NCI-H2196 (cell line): ENCODE results near the gene PEX3.
"Not testable (repeated sequence)": the region's sequence is repeated elsewhere in the genome, so short reads cannot be mapped to it uniquely, and the experiment has no call there.

Source experiments
- DNase-seq: peaks from one replicate; lab custom pipeline; 2025; ENCODE audit not compliant: unreplicated experiment; lab: John Stamatoyannopoulos, UW

Gene PEX3

DNA sequence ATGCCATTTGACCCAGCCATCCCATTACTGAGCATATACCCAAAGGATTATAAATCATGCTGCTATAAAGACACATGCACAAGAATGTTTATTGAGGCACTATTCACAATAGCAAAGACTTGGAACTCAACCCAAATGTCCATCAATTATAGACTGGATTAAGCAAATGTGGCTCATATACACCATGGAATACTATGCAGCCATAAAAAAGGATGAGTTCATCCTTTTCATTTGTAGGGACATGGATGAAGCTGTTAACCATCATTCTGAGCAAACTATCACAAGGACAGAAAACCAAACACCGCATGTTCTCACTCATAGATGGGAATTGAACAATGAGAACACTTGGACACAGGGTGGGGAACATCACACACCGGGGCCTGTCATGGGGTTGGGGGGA, 2.7 kb upstream of the PEX3 start:
- not testable (repeated sequence) for DNase-seq

DNA sequence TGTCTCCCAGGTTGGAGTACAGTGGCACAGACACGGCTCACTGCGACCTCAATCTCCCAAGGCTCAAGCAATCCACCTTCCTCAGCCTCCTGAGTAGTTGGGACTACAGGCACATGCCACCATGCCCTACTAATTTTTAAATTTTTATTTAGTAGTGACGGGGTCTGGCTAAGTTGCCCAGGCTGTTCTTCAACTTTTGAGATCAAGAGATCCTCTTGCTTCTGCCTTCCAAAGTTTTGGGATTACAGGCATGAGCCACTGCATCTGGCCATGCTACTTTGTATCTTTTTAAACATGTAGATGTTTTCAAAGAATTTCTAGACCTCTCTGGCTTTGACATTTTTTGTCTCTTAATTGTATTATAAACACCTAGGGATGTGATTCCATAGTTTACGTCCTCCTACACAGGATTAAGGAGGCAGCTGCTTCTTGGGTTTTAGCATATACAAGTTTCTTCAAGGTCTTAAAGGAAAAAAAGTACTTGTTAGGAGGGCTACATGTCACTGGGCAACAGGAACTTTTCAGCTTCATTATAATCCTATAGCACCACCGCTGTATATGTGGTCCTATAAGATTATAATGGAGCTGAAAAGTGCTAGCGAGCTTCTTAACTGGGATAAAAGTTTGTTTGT, 1.4 kb upstream of the PEX3 start:
- no peak for DNase-seq

DNA sequence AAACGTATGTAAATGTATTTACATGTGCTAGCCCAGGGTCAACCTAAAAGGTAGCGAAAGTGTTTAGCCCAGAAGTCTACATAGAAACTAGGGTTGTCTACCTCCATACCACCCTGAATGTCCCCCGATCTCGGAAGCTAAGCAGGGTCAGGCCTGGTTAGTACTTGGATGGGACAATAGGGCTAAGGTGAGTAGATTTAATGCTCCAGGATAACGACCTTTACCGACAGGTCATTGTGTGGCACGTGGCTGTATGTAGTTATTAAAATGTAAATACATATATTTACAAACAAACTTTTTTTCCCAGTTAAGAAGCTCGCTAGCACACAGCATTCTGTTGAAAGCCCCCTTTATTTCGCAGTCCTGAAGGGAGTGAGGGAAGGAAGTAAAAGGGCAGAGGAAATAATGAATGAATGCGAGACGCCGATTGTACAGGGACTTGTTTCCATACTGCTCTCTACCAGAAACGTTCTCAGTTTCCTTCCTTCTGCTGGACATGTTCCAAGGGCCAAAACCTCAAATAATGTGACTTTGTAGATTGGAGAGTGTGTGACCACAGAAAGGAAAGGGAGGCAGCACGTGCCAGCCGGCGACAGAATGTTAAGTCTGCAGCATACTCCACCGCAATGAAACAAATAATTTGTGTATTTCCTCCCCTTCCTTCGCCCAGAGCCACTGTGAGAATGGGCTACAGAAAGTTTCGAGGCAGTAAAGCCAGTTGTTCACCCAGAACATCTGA, 722 bp upstream of the PEX3 start:
- DNase-seq: peak; percentile 24

DNA sequence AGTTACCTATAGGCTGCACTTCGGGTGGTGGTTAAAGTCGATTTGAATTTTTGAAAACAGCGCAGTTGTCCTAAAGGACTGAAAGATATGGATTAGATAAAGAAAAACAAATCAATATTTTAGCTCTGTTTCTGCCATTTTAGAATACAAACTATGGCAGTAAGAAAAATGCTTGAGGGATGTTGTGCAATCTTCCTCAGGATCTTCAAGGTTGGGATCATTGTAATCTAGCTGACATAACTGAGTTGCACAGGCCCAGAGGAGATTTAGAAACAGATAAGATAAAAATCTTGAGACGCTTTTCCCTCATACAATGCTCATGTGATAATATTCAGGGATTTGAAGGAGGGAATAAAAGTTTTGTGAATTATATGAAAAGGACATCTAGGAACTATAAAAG, 926 bp downstream of the PEX3 start:
- no peak for DNase-seq

DNA sequence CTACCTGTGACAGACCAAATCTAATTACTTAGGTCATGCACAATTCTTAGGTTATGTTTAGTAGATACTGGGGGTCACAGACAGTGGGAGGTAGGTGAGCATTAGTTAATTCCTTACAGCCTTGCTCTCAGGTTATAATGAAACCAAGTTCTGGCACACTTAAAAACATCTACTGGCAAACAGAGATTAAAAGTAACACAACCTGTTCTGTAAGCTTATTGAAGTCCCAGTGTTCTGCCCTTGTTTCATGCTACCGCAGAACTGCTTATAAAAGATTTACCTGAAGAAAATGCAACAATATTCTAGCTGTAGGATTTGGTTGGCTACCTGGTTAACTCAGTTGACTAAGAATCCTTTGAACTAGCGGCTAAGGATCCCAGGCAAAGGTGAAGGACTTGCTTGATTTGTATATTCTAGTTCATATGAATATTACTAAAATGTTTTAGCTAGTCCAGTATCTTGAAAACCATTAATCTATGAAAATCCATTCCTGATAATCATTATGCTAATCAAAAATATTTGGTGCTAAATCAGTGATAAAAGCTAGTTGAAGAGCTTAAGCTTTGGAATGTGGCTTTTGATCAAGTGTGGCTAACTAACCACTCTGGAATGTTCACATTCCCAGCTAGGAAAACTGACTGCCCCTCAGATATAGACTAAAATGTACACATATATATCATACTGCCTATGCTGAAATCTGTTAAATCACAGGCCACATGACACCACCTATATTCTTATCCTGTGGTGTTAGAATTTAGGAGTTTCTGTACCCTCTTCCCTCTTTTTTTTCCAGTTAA, 7.2 kb downstream of the PEX3 start:
- DNase-seq: no peak

DNA sequence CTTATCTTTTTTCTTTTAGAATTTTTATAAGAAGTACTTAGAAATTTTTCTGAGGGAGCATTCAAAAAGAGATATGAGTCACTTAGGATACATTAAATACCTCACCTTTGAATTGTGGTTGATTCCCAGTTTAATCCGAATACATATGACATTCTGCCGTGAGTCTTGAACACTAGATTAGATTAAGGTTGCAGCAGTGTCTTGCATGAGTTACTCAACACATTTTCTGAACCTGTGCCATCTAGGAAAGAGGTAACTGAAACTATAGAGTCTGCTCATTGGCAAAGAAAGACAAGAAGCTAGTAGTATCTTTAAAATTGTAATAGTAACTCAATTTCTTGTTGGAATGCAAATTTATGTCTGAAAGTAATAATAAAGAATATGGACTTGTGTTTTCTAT, 14.9 kb downstream of the PEX3 start:
- no peak for DNase-seq

DNA sequence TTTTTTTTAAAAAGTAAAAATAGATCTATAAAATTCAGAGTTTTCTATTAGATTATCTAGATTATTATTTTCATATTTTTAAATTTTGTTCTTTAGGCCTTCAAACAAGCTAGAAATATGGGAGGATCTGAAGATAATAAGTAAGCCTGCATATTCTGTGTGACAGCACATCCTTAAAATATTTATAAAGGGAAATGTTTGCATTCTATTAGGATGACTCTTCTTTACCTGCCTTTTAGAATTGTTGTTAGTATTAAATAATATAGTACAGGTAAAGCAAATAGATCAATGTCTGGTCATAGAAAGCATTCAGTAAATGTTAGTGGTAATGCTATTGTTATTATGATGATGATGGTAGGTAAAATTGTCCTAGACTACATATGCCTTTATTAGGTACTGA, 17.4 kb downstream of the PEX3 start:
- no peak for DNase-seq

DNA sequence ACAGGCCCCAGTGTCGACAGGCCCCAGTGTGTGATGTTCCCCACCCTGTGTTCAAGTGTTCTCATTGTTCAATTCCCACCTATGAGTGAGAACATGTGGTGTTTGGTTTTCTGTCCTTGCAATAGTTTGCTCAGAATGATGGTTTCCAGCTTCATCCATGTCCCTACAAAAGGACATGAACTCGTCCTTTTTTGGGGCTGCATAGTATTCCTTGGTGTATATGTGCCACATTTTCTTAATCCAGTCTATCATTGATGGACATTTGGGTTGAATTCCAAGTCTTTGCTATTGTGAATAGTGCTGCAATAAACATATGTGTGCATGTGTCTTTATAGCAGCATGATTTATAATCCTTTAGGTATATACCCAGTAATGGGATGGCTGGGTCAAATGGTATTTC, 18.2 kb downstream of the PEX3 start:
- not testable (repeated sequence) for DNase-seq

DNA sequence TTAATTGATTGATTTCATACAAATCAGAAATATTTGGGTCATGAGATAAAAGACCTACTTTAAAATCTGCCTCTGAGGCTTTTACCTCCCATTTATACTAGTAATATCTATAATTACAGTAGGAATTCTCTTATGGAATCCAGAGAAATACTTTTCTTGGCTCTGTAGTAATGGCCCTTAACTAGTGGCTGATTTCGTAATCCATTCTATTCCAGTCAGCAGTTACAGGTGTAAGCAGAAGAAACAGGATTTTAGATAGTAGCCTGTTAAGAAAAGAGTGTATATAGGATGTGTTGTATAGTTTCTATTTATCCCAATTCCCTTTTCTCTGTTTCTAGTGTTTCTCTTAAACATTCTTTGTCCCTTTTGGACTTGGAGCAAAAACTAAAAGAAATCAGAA, 21.2 kb downstream of the PEX3 start:
- no peak for DNase-seq

DNA sequence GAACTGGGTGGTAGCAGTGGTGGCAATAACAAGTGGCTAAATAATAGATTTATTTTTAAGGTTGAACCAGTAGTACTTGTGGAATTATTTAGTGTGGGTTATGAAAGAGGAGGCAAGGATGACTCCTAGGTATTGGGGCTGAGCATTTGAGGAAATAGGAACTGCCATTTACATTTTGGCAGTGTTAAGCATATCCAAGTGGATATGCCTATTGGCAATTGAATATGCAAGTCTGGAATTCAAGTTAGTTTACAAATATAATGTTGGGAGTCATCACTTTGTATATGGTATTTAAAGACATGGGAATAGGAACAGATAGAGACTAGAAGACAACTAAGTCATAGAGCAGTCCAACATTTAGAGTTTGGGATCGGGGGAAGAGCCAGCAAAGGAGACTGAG, 25.9 kb downstream of the PEX3 start:
- DNase-seq: no peak

DNA sequence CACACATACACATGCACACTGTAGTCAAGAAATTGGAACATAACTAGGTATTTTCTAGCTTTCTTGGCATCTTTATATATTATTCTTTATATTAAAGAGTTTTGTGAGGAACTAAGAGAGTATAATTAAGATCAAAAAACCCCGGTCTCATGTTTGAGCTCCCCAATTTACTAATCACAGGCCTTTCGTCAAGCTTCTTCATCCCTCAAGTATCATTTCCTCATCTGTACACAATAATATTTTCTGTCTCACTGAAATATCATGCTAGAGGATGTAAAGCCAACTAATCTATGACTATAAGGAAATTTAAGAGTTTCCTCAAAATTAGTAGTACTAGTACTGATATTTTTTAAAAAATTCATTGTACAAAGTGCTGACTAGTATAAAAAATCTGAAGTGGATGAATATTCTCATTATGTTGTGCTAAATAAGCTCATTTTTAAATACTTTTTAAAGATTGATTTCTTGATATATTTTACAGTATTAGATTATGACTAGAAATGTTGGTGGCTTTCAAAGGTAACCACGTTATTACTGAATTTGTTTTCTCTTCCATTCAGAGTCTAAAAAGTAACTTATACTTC, 28.0 kb downstream of the PEX3 start:
- DNase-seq: no peak

DNA sequence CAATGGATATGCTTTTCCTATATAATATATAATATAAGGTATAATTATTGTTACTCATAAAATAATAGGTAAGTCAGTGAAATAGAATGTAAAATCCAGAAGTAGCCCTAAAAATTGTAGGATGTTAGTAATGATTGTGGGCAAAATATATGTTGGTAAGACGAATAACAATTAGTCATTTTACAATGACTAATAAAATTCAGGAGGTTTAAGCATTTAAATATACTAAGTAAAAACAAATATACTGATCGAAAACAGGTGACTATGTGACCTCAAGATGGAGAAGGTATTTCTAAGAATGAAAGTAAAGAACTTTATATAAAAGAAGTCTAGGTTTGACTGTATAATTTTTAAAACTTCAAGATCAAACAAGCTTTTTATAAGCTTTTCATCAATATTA, 32.0 kb downstream of the PEX3 start:
- no peak for DNase-seq

DNA sequence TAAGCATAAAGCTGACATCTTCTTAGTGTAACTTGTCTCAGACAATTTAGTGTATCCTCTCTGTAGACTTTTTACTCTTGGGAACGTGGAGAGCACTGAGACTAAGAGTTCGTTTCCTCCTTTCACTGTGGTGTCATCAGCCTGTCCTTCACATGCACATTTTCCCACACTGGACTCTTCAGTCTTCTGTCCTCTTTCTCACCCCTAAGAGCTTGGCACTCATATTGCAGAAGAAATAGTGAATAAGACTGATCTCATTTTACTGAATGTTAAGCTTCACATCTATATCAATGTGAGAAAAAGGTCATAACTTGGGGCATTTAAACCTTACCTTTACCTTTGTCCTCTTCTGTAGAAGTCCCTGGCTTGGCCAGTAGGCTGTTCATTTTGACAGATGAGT, 35.4 kb downstream of the PEX3 start:
- DNase-seq: no peak

DNA sequence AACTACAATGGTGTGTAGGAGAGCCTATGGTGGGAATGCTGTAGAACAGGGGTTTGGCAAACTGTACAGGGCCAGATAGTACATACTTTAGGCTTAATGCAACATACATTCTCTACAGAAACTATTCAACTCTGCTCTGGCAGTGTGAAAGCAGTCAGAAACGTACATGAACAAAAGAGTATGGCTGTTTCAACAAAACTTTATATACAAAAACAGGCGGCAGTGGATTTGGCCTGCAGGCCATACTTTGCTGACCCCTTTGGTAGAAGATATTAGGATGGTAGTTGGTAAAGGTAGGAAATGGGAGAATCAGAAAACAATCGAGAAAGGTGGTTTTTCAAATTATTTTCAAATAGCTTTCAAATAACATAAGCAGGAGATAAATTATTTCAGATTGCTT, 36.1 kb downstream of the PEX3 start:
- DNase-seq: no peak

DNA sequence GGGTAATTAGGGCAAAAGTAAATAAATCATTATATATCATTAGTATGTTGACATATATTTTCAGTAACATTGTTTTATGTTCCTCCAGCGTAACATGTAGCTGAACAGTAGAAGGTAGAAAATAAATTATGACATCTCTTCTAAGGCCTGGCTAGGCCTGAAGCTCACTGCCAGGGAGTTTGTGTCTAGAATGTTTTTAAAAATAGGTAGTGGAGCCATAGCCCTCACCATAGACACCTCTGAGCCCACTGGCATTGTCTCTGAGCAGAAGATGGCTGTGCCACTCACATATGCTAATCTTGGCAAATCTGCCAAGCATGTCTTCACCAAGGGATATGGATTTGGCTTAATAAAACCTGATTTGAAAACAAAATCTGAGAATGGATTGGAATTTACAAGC, 39.6 kb downstream of the PEX3 start:
- no peak for DNase-seq

DNA sequence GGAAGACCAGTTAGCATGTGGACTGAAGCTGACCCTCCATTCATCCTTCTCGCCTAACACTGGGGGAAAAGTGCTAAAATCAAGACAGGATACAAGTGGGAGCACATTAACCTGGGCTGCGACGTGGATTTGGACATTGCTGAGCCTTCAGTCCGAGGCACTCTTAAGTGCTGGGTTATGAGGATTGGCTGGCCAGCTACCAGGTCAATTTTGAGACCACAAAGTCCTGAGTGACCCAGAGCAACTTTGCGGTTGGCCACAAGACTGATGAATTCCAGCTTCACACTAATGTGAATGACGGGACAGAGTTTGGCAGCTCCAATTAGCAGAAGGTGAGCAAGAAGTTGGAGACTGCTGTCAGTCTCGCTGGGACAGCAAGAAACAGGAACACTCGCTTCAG, 40.2 kb downstream of the PEX3 start:
- DNase-seq: no peak

DNA sequence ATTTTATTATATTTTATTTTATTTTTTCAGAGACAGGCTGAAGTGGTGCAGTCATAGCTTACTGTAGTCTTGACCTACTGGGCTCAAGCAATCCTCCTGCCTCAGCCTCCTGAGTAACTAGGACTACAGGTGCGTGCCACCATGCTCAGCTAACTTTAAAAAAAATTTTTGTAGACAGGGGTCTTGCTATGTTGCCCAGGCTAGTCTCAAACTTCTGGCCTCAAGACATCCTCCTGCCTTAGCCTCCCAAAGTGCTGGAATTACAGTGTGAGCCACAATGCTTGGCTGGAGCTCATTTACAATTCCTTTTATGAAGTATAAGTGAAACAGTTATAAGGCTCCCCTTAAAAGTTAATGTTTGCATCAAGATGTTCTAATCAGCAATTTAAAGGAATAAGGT, 46.4 kb downstream of the PEX3 start:
- DNase-seq: no peak

DNA sequence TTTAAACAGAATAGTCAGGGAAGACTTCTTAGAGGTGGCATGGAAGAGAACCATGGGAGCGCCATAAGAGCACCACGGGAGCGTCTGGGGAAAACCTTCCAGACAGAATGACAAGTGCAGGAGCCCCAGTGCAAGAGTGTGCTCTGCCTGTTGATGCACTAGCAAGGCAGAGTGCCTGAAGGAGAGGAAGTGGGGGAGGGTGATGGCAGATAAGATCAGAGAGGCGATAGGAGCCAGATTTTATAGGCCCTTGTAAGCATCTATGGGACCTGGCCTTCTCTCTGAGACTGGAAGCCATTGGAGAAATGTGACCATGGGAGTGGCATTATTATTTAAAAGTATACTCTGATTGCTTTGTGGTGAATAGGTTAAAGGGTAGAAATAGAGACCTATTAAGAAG, 47.8 kb downstream of the PEX3 start:
- DNase-seq: no peak

DNA sequence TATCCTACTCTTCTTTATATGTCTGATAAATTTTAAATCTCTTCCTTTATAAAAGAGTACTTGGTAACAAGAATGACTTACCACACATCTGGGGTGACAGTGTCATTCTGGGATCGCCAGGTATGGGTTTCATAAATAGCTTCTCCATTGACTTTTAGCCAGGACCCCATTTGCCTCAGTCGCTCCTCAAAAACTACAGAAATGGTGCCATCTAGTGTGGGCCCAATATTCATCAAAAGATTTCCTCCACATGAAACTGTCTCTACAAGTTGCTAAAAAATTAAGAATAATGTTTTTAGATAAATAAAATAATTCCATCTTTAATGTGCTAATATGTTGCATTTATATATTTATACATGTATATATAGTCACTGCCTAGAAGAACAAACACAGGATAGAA, 51.2 kb downstream of the PEX3 start:
- DNase-seq: no peak

DNA sequence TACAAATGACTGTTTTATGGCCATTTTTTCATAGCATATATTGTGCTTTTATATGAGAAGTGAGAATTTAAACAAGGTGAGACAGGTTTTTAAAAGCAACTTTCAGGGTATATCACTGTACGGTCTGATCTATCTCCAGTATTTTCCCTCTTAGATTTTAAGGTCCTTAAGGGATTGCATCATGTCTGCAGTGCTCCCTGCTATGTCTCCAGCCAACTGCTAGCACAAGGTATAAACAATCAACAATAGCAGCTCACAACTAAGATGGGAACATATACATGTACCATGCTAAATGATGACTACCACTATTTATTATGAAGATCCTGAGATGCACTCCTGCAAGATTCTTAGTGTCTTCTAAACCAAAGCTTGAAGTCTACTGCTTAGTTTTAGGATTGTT, 53.8 kb downstream of the PEX3 start:
- no peak for DNase-seq

DNA sequence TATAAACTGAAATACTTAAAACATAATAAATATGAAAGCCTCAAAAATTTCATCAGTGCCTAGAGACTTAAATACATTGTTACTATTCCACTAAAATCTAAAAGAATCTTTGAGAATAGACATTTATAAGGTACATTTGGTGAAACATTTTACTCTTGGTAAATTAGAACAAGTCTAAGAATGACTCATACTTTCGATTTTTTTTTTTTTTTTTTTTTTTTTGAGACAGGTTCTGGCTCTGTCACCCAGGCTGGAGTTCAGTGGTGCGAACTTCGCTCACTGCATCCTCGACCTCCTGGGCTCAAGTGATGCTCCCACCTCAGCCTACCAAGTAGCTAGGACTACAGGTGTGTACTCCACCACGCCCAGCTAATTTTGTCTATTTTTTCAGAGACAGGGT, 54.5 kb downstream of the PEX3 start:
- DNase-seq: no peak

DNA sequence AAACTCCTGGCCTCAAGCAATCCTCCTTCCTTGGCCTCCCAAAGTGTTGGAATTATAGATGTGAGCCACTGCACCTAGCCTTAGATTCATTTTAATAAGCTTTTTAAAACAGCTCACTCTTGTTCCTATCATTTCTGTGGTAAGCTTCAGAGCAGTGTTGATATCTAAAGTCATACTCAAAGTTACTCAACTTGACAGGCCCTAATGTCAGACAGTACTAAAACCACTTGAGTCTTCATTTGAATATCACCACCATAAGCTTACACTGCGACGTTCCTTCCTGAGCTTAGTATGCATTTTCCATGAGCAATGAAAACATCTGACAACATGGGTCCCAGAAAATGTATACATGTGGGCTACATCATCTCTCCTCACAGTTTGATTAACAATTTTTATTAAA, 54.9 kb downstream of the PEX3 start:
- DNase-seq: no peak
